Gastroesophageal sphincter (tissue), 4 donors: ENCODE data around the gene C6orf15. TPM values are rescaled to one million over a fixed set of nuclear protein-coding genes. Genes with fewer than 3 reads are reported as not detected.

ENCODE experiments used
- ATAC-seq: fragments of 150-250 bp; one replicate; pipeline ENCODE4 v1.9.1; 2016; ENCODE audit warnings: mild to moderate bottlenecking, moderate library complexity
- H3K27ac ChIP-seq, 4 donors: fragments of 200-600 bp; sonication (generic) in 3 of 4; 1 replicate in 3 of 4; 2 replicates in 1 of 4; pipeline ENCODE4 v1.5.1; 2016 to 2019
- H3K27me3 ChIP-seq: fragments of 200-600 bp; sonication (generic); one replicate; pipeline ENCODE4 v1.5.1; 2019
- H3K36me3 ChIP-seq, 2 donors: fragments of 200-600 bp; sonication (generic); one replicate each; pipeline ENCODE4 v1.5.1; 2019; ENCODE audit warnings: control low read depth in 1 of 2
- H3K4me1 ChIP-seq, 3 donors: fragments of 200-600 bp; sonication (generic); 1 replicate in 2 of 3; 2 replicates in 1 of 3; pipeline ENCODE4 v1.5.1; 2016 to 2019; ENCODE audit warnings: control low read depth in 2 of 3
- H3K4me3 ChIP-seq, 2 donors: fragments of 200-600 bp; sonication (generic); one replicate each; pipeline ENCODE4 v1.5.1; 2019; ENCODE audit warnings: mild to moderate bottlenecking in 1 of 2, moderate library complexity in 1 of 2
- H3K9me3 ChIP-seq, 3 donors: fragments of 200-600 bp; sonication (generic); one replicate each; pipeline ENCODE4 v1.5.1; 2017 to 2019; ENCODE audit warnings: control low read depth in 2 of 3
- CTCF ChIP-seq, 4 experiments: fragments of 200-600 bp in 2 of 4; fragments of 450-650 bp in 2 of 4; sonication (generic) in 1 of 4; IDR thresholded peaks; one replicate each; pipeline ENCODE4 v1.5.1; 2017 to 2019; ENCODE audit warnings: antibody characterized with exemption in 4 of 4, mild to moderate bottlenecking in 2 of 4, moderate library complexity in 2 of 4
- EP300 ChIP-seq: sonication (generic); formaldehyde crosslinking; IDR thresholded peaks from one replicate; pipeline ENCODE4 v1.6.1; 2017; ENCODE audit warnings: antibody characterized with exemption, mild to moderate bottlenecking
- POLR2A ChIP-seq, 2 donors: fragments of 450-650 bp; IDR thresholded peaks; one replicate each; pipeline ENCODE4 v1.6.1; 2017; ENCODE audit warnings: antibody characterized with exemption in 2 of 2, mild to moderate bottlenecking in 2 of 2, moderate library complexity in 1 of 2
- POLR2AphosphoS5 ChIP-seq: sonication (generic); formaldehyde crosslinking; IDR thresholded peaks from one replicate; pipeline ENCODE4 v1.6.1; 2017; ENCODE audit warnings: antibody characterized with exemption
- WGBS, 2 donors: methylation state at CpG; one replicate each; pipeline ENCODE4 v1.1.5; 2018; ENCODE audit warnings: low coverage in 1 of 2; 5-methylcytosine and 5-hydroxymethylcytosine counted together
- total RNA-seq, 4 donors: library from RNA; depleted of rRNA; stranded (reverse); fragments of >200 nt; gene quantifications; one replicate each; pipeline ENCODE4 v1.1.0, GENCODE V29; 2016

Gene C6orf15
- total RNA-seq, result not detected

GRCh38 chr6:31112478-31112877 lies at the start of gene C6orf15:
Gene C6orf15 (minus strand): TSS chr6:31112575. CDS start chr6:31112555, 20 bp downstream.
- no peak within 1 kb of the TSS for H3K27ac ChIP-seq

GRCh38 chr6:31161216-31162126 lies 49.1 kb upstream of the C6orf15 start:
- Histone ChIP-seq H3K4me1 (peaks cover 0 to 27% (median 14%) of the 10 kb centered on the region in 3 donors), H3K4me3 (no peak overlapping the region), H3K36me3 (peaks cover 0 to 18% of the 10 kb centered on the region in 2 donors), H3K27ac (no peak overlapping the region), H3K27me3 (no peaks in the 10 kb centered on the region), H3K9me3 (no peaks in the 10 kb centered on the region)
- TF ChIP-seq EP300 (no peak), CTCF (IDR thresholded peaks at IDR 0.05) (no peak), POLR2AphosphoS5 (no peak), POLR2A (IDR thresholded peaks at IDR 0.05) (no peak)
- no peak for ATAC-seq
- WGBS, 2 donors, result 58 to 90% methylated on average over 4 to 6 of the region's 19 CpGs

More at GRCh38 chr6:31112478-31112877, at the start of gene C6orf15:
- 88% methylated on average over 1 of the region's 5 CpGs; no CpG with 5 or more reads in 1 of the 2 donors for WGBS, 2 donors
- Histone ChIP-seq H3K27me3 (peaks cover 7% of the 10 kb centered on the region), H3K36me3 (no peaks in the 10 kb centered on the region), H3K9me3 (no peaks in the 10 kb centered on the region), H3K4me3 (no peak within 1 kb of the TSS), H3K4me1 (peaks cover 0 to 42% (median 20%) of the 10 kb centered on the region in 3 donors)
- no peak for ATAC-seq
- TF ChIP-seq POLR2A (IDR thresholded peaks at IDR 0.05) (no peak), CTCF (IDR thresholded peaks at IDR 0.05) (no peak), POLR2AphosphoS5 (no peak), EP300 (no peak)

GRCh38 chr6:31158863-31159855 lies 46.8 kb upstream of the C6orf15 start:
- H3K4me1 ChIP-seq, result peaks cover 0 to 27% (median 14%) of the 10 kb centered on the region in 3 donors
- ATAC-seq, result no peak
- H3K9me3 ChIP-seq, result no peaks in the 10 kb centered on the region
- peak overlapping the region; percentile 45 to 70 for H3K4me3 ChIP-seq
- peak overlapping the region in 3 of 4 donors; percentile 78 to 83 (median 82) for H3K27ac ChIP-seq
- 4 to 5% methylated on average over 4 to 23 of the region's 35 CpGs for WGBS, 2 donors
- TF ChIP-seq POLR2A (IDR thresholded peaks at IDR 0.05) (no peak), POLR2AphosphoS5 (no peak), CTCF (IDR thresholded peaks at IDR 0.05) (no peak), EP300 (no peak)
- peaks cover 0 to 37% of the 10 kb centered on the region in 2 donors for H3K36me3 ChIP-seq
- no peaks in the 10 kb centered on the region for H3K27me3 ChIP-seq

- no peaks in the 10 kb centered on the region for H3K27me3 ChIP-seq
- TF ChIP-seq POLR2A (IDR thresholded peaks at IDR 0.05) (no peak), POLR2AphosphoS5 (peak; percentile 48), CTCF (IDR thresholded peaks at IDR 0.05) (no peak), EP300 (no peak)
- H3K4me1 ChIP-seq, result peaks cover 0 to 27% (median 14%) of the 10 kb centered on the region in 3 donors
- peak; percentile 98 for ATAC-seq
- peak within 1 kb of the TSS; percentile 45 to 70 for H3K4me3 ChIP-seq
- H3K27ac ChIP-seq, result peak within 1 kb of the TSS; percentile 36 to 87 (median 82)
- H3K9me3 ChIP-seq, result no peaks in the 10 kb centered on the region
- H3K36me3 ChIP-seq, result peaks cover 0 to 45% of the 10 kb centered on the region in 2 donors
- 0% methylated on average over 12 to 13 of the region's 65 CpGs for WGBS, 2 donors
These were observed 45.9 kb upstream of the C6orf15 start, which contains the start of gene TCF19 for GRCh38 chr6:31158140-31158862. Gene TCF19 (plus strand): TSS chr6:31158589. CDS start chr6:31159470, 881 bp downstream.
